Stimulated activated naive CD8-positive, alpha-beta T cell treated with anti-CD3 and anti-CD28 coated beads, Interleukin-15, Interleukin-2, amounts not matched to agents 100 U/mL and 50 U/mL, for 24 hours (primary cell): ENCODE measurements around the gene NSD1.

Experiments
- ATAC-seq: fragments of 150-1000 bp; cut with Tn5 transposase; one replicate; pipeline ENCODE4 v1.10.0; 2021
- DNase-seq: peaks from one replicate; pipeline ENCODE4 v3.0.0; 2021

NSD1 gene

GRCh38 chr5:177307544-177308363 is 174.2 kb downstream of the NSD1 start:
- ATAC-seq = no peak

GRCh38 chr5:177308740-177309139 is 175.2 kb downstream of the NSD1 start:
- DNase-seq (no peak), ATAC-seq (no peak)

More at GRCh38 chr5:177307544-177308363, 174.2 kb downstream of the NSD1 start:
- DNase-seq = no peak

- ATAC-seq (no peak), DNase-seq (peak; percentile 80)
Observed at GRCh38 chr5:177309351-177310191, 176.0 kb downstream of the NSD1 start.

GRCh38 chr5:177310332-177310731 is 176.8 kb downstream of the NSD1 start:
- no peak for ATAC-seq
- DNase-seq = no peak

- ATAC-seq (no peak), DNase-seq (no peak)
Observed at GRCh38 chr5:177310757-177311391, 177.3 kb downstream of the NSD1 start.

GRCh38 chr5:177311392-177311722 is 177.8 kb downstream of the NSD1 start:
- no peak for DNase-seq
- ATAC-seq = no peak

GRCh38 chr5:177311723-177312648 is 178.4 kb downstream of the NSD1 start, which contains the start of gene MXD3:
MXD3 (minus strand) TSS chr5:177311898; CDS start chr5:177311830, 68 bp downstream.
- ATAC-seq (peak; percentile 86), DNase-seq (peak; percentile 98)

- DNase-seq (peak; percentile 58), ATAC-seq (peak; percentile 21)
Observed at GRCh38 chr5:177312649-177313181, 179.1 kb downstream of the NSD1 start.

GRCh38 chr5:177313561-177314259 is 180.1 kb downstream of the NSD1 start:
- ATAC-seq = no peak

GRCh38 chr5:177314376-177315342 is 181.1 kb downstream of the NSD1 start:
- DNase-seq (no peak), ATAC-seq (no peak)

More at GRCh38 chr5:177313561-177314259, 180.1 kb downstream of the NSD1 start:
- no peak for DNase-seq

GRCh38 chr5:177315411-177315810 is 181.8 kb downstream of the NSD1 start:
- DNase-seq = no peak
- no peak for ATAC-seq

- DNase-seq = no peak
- ATAC-seq = no peak
Observed at GRCh38 chr5:177316005-177316404, 182.4 kb downstream of the NSD1 start.

GRCh38 chr5:177317959-177318377 is 184.4 kb downstream of the NSD1 start:
- ATAC-seq (peak; percentile 47), DNase-seq (peak; percentile 80)

GRCh38 chr5:177319913-177320588 is 186.5 kb downstream of the NSD1 start:
- ATAC-seq (peak; percentile 80), DNase-seq (peak; percentile 38)

GRCh38 chr5:177320879-177321278 is 187.3 kb downstream of the NSD1 start:
- no peak for ATAC-seq
- DNase-seq = no peak

GRCh38 chr5:177325868-177326381 is 192.4 kb downstream of the NSD1 start:
- ATAC-seq = no peak

GRCh38 chr5:177327539-177328522 is 194.3 kb downstream of the NSD1 start:
- no peak for DNase-seq
- peak; percentile 77 for ATAC-seq

More at GRCh38 chr5:177325868-177326381, 192.4 kb downstream of the NSD1 start:
- no peak for DNase-seq
